Liver (tissue), 9 donors: ENCODE data around the gene DIS3. TPM values are rescaled to one million over a fixed set of nuclear protein-coding genes. Genes with fewer than 3 reads are reported as not detected.

ENCODE experiments used
- DNase-seq: peaks from one replicate; pipeline ENCODE4 v3.0.0-alpha.2; 2017; ENCODE audit warnings: low spot score
- H3K27ac ChIP-seq, 2 donors: one replicate each; pipeline ENCODE4 v1.7.0; 2013; ENCODE audit warnings: inconsistent platforms in 2 of 2, low read length in 2 of 2, control low read depth in 1 of 2, low read depth in 1 of 2, mild to moderate bottlenecking in 1 of 2
- H3K27me3 ChIP-seq, 4 donors: one replicate each; pipeline versions ENCODE4 v1.6.1 to v1.7.0; 2013; ENCODE audit warnings: low read length in 3 of 4, inconsistent platforms in 1 of 4, mild to moderate bottlenecking in 1 of 4, moderate library complexity in 1 of 4; ENCODE audit not compliant: control insufficient read depth in 4 of 4, insufficient read depth in 4 of 4
- H3K36me3 ChIP-seq, 4 donors: one replicate each; pipeline versions ENCODE4 v1.6.1 to v1.7.0; 2013; ENCODE audit warnings: low read length in 3 of 4, mild to moderate bottlenecking in 3 of 4, low read depth in 1 of 4, moderate library complexity in 1 of 4; ENCODE audit not compliant: control insufficient read depth in 4 of 4, insufficient read depth in 3 of 4
- H3K4me1 ChIP-seq, 4 donors: one replicate each; pipeline versions ENCODE4 v1.6.1 to v1.7.0; 2013; ENCODE audit warnings: low read length in 3 of 4, mild to moderate bottlenecking in 3 of 4, moderate library complexity in 1 of 4; ENCODE audit not compliant: control insufficient read depth in 4 of 4, insufficient read depth in 4 of 4
- H3K4me3 ChIP-seq, 3 donors: one replicate each; pipeline versions ENCODE4 v1.6.1 to v1.7.0; 2013; ENCODE audit warnings: low read length in 3 of 3, control low read depth in 1 of 3, low read depth in 1 of 3, mild to moderate bottlenecking in 1 of 3
- H3K9ac ChIP-seq, 2 donors: one replicate each; pipeline ENCODE4 v1.7.0; 2013; ENCODE audit warnings: low read length in 2 of 2, mild to moderate bottlenecking in 2 of 2, moderate library complexity in 2 of 2, control low read depth in 1 of 2, low read depth in 1 of 2
- H3K9me3 ChIP-seq, 4 donors: one replicate each; pipeline versions ENCODE4 v1.6.1 to v1.7.0; 2013; ENCODE audit warnings: low read length in 3 of 4; ENCODE audit not compliant: control insufficient read depth in 4 of 4
- EGR1 ChIP-seq, 2 donors: IDR thresholded peaks; 2 replicates each; pipeline ENCODE4 v1.6.1; 2016 to 2018; ENCODE audit warnings: antibody characterized with exemption in 2 of 2, low read depth in 2 of 2
- FOXA1 ChIP-seq: IDR thresholded peaks from 2 replicates; pipeline ENCODE4 v1.6.1; 2016; ENCODE audit warnings: antibody characterized with exemption
- FOXA2 ChIP-seq: IDR thresholded peaks from 2 replicates; pipeline ENCODE4 v1.6.1; 2016; ENCODE audit warnings: antibody characterized with exemption
- HNF4A ChIP-seq, 2 donors: conservative IDR thresholded peaks; 2 replicates each; pipeline ENCODE4 v1.6.1; 2016; ENCODE audit warnings: antibody characterized with exemption in 2 of 2, mild to moderate bottlenecking in 2 of 2
- HNF4G ChIP-seq: IDR thresholded peaks from 2 replicates; pipeline ENCODE4 v1.6.1; 2016; ENCODE audit warnings: antibody characterized with exemption
- JUND ChIP-seq, 2 donors: IDR thresholded peaks; 2 replicates each; pipeline ENCODE4 v1.6.1; 2016; ENCODE audit warnings: antibody characterized with exemption in 2 of 2
- NR2F2 ChIP-seq: IDR thresholded peaks from 2 replicates; pipeline ENCODE4 v1.6.1; 2016; ENCODE audit warnings: antibody characterized with exemption
- RAD21 ChIP-seq, 2 donors: IDR thresholded peaks; 2 replicates each; pipeline ENCODE4 v1.6.1; 2016; ENCODE audit warnings: antibody characterized with exemption in 2 of 2, mild to moderate bottlenecking in 2 of 2
- RXRA ChIP-seq, 2 donors: IDR thresholded peaks; 2 replicates each; pipeline ENCODE4 v1.6.1; 2017 to 2018; ENCODE audit warnings: antibody characterized with exemption in 2 of 2, mild to moderate bottlenecking in 1 of 2
- TAF1 ChIP-seq: conservative IDR thresholded peaks from 2 replicates; pipeline ENCODE4 v1.6.1; 2016; ENCODE audit warnings: antibody characterized with exemption, mild to moderate bottlenecking
- YY1 ChIP-seq: IDR thresholded peaks from 2 replicates; pipeline ENCODE4 v1.6.1; 2016; ENCODE audit warnings: antibody characterized with exemption, mild to moderate bottlenecking
- WGBS: extraction: QIAGEN DNeasy Blood & Tissue Kit; methylation state at CpG from one replicate; pipeline ENCODE4 v1.1.7; 2013; 5-methylcytosine and 5-hydroxymethylcytosine counted together
- polyA plus RNA-seq, 2 donors: library from polyadenylated mRNA; stranded (reverse) in 1 of 2; unstranded in 1 of 2; fragments of 200-250 nt in 1 of 2; fragments of >200 nt in 1 of 2; fragmentation: Nextera tagmentation in 1 of 2; extraction: Ambion mirVana in 1 of 2; gene quantifications; one replicate each; pipeline versions ENCODE4 v1.2.1 to v1.2.3, GENCODE V29; 2013 to 2015
- total RNA-seq, 2 donors: library from RNA; depleted of rRNA; stranded (reverse); fragments of >200 nt; gene quantifications; one replicate each; pipeline ENCODE4 v1.2.3, GENCODE V29; 2014
- TF ChIP-seq, protein P1 (sequence below): fragments of 150-350 bp; IDR thresholded peaks from 2 replicates; pipeline ENCODE4 v1.5.1; 2017; ENCODE audit warnings: improper control_type of control experiment, low read depth, low read length; ENCODE audit not compliant: missing input control
- TF ChIP-seq, protein P2 (sequence below): IDR thresholded peaks from 2 replicates; pipeline ENCODE4 v1.6.1; 2016; ENCODE audit warnings: antibody characterized with exemption
- TF ChIP-seq, protein P3 (sequence below): IDR thresholded peaks from 2 replicates; pipeline ENCODE4 v1.6.1; 2016; ENCODE audit warnings: antibody characterized with exemption, mild to moderate bottlenecking
- TF ChIP-seq, protein P4 (sequence below): IDR thresholded peaks from 2 replicates; pipeline ENCODE4 v1.6.1; 2016; ENCODE audit warnings: antibody characterized with exemption
- TF ChIP-seq, protein P5 (sequence below): IDR thresholded peaks from 2 replicates; pipeline ENCODE4 v1.6.1; 2016; ENCODE audit warnings: antibody characterized with exemption
- donor health status: healthy.
- donor health status: healthy.
- donor health status: healthy.
- donor health status: healthy.
- donor health status: healthy.

DIS3 gene
- total and polyA plus RNA-seq, 4 donors = 8.0 to 17.4 (median 11.5) TPM

DNA sequence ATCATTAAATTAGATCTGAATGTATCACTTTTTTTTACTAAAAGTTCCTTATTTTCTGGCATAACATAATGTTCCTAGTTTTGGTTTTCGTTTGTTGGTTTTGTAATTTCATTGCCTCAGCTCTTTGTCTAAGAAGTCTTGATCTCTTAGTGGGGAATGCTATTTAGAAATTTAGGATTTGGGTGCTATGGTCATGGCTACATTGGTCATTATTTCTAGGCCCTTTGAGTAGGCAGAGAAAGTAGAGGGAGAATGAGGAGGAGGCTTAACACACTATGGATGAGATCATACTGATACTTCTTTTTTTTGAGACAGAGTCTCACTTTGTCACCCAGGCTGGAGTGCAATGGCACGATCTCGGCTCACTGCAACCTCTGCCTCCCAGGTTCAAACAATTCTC lies 42.0 kb upstream of the DIS3 start:
- DNase-seq = no peak
- peaks cover 0 to 17% (median 12%) of the 10 kb centered on the region in 4 donors for H3K36me3 ChIP-seq
- no peak for TF ChIP-seq EGR1 (IDR thresholded peaks at IDR 0.05; ENCODE audit: low read depth in 2 of 2)
- no peak for TF ChIP-seq RXRA (IDR thresholded peaks at IDR 0.05)
- TF ChIP-seq FOXA2 = no peak
- TF ChIP-seq, protein P1, sequence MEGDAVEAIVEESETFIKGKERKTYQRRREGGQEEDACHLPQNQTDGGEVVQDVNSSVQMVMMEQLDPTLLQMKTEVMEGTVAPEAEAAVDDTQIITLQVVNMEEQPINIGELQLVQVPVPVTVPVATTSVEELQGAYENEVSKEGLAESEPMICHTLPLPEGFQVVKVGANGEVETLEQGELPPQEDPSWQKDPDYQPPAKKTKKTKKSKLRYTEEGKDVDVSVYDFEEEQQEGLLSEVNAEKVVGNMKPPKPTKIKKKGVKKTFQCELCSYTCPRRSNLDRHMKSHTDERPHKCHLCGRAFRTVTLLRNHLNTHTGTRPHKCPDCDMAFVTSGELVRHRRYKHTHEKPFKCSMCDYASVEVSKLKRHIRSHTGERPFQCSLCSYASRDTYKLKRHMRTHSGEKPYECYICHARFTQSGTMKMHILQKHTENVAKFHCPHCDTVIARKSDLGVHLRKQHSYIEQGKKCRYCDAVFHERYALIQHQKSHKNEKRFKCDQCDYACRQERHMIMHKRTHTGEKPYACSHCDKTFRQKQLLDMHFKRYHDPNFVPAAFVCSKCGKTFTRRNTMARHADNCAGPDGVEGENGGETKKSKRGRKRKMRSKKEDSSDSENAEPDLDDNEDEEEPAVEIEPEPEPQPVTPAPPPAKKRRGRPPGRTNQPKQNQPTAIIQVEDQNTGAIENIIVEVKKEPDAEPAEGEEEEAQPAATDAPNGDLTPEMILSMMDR = no peak
- TF ChIP-seq, protein P2, sequence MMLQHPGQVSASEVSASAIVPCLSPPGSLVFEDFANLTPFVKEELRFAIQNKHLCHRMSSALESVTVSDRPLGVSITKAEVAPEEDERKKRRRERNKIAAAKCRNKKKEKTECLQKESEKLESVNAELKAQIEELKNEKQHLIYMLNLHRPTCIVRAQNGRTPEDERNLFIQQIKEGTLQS = no peak
- no peak for TF ChIP-seq FOXA1
- TF ChIP-seq, protein P3, sequence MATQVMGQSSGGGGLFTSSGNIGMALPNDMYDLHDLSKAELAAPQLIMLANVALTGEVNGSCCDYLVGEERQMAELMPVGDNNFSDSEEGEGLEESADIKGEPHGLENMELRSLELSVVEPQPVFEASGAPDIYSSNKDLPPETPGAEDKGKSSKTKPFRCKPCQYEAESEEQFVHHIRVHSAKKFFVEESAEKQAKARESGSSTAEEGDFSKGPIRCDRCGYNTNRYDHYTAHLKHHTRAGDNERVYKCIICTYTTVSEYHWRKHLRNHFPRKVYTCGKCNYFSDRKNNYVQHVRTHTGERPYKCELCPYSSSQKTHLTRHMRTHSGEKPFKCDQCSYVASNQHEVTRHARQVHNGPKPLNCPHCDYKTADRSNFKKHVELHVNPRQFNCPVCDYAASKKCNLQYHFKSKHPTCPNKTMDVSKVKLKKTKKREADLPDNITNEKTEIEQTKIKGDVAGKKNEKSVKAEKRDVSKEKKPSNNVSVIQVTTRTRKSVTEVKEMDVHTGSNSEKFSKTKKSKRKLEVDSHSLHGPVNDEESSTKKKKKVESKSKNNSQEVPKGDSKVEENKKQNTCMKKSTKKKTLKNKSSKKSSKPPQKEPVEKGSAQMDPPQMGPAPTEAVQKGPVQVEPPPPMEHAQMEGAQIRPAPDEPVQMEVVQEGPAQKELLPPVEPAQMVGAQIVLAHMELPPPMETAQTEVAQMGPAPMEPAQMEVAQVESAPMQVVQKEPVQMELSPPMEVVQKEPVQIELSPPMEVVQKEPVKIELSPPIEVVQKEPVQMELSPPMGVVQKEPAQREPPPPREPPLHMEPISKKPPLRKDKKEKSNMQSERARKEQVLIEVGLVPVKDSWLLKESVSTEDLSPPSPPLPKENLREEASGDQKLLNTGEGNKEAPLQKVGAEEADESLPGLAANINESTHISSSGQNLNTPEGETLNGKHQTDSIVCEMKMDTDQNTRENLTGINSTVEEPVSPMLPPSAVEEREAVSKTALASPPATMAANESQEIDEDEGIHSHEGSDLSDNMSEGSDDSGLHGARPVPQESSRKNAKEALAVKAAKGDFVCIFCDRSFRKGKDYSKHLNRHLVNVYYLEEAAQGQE = no peak
- TF ChIP-seq JUND (IDR thresholded peaks at IDR 0.05) = no peak
- no peak for TF ChIP-seq HNF4A (conservative IDR thresholded peaks at IDR 0.05)
- TF ChIP-seq, protein P4, sequence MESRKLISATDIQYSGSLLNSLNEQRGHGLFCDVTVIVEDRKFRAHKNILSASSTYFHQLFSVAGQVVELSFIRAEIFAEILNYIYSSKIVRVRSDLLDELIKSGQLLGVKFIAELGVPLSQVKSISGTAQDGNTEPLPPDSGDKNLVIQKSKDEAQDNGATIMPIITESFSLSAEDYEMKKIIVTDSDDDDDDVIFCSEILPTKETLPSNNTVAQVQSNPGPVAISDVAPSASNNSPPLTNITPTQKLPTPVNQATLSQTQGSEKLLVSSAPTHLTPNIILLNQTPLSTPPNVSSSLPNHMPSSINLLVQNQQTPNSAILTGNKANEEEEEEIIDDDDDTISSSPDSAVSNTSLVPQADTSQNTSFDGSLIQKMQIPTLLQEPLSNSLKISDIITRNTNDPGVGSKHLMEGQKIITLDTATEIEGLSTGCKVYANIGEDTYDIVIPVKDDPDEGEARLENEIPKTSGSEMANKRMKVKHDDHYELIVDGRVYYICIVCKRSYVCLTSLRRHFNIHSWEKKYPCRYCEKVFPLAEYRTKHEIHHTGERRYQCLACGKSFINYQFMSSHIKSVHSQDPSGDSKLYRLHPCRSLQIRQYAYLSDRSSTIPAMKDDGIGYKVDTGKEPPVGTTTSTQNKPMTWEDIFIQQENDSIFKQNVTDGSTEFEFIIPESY = no peak
- TF ChIP-seq NR2F2 = no peak
- H3K4me3 ChIP-seq = no peak overlapping the region
- no peak overlapping the region for H3K27ac ChIP-seq
- H3K9ac ChIP-seq = no peak overlapping the region
- no peaks in the 10 kb centered on the region for H3K4me1 ChIP-seq
- no peaks in the 10 kb centered on the region for H3K9me3 ChIP-seq
- 92% methylated on average over 3 of the region's 3 CpGs for WGBS
- H3K27me3 ChIP-seq = no peaks in the 10 kb centered on the region

DNA sequence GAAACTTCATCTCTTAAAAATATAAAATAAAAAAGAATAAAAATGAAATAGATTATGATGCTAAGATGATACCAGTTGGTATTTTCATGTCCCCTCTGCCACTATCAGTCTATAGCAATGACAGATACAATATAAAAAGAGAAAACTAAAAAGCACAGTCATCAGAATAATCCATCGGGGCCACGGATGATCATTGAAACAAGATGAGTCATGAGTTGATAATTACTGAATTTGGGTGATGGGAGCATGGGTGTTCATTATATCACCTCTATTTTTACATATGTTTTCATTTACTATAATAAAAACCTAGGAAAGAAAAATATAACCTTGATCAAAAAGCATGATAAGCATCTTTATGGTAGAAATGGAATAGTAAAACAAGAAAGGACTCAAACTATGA lies 41.4 kb upstream of the DIS3 start:
- H3K27me3 ChIP-seq = no peaks in the 10 kb centered on the region
- 89% methylated on average over 2 of the region's 2 CpGs for WGBS
- H3K4me3 ChIP-seq = no peak overlapping the region
- no peak overlapping the region for H3K9ac ChIP-seq
- H3K9me3 ChIP-seq = no peaks in the 10 kb centered on the region
- H3K27ac ChIP-seq = no peak overlapping the region
- DNase-seq = no peak
- H3K4me1 ChIP-seq = no peaks in the 10 kb centered on the region
- H3K36me3 ChIP-seq = peaks cover 0 to 18% (median 12%) of the 10 kb centered on the region in 4 donors
- TF ChIP-seq NR2F2 (no peak), FOXA2 (no peak), HNF4G (no peak), YY1 (no peak), RAD21 (IDR thresholded peaks at IDR 0.05) (no peak), JUND (IDR thresholded peaks at IDR 0.05) (no peak), TAF1 (no peak), HNF4A (conservative IDR thresholded peaks at IDR 0.05) (no peak), RXRA (IDR thresholded peaks at IDR 0.05) (no peak)
- TF ChIP-seq, protein P2 = no peak
- TF ChIP-seq, protein P5, sequence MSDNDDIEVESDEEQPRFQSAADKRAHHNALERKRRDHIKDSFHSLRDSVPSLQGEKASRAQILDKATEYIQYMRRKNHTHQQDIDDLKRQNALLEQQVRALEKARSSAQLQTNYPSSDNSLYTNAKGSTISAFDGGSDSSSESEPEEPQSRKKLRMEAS = no peak
- TF ChIP-seq, protein P4 = no peak
- TF ChIP-seq, protein P1 = no peak
